Islet of Langerhans (tissue), 1 donor: ENCODE results near the gene PRKCQ.
"Not testable (repeated sequence)": the region's sequence is repeated elsewhere in the genome, so short reads cannot be mapped to it uniquely, and the experiment has no call there.

ENCODE experiments used
- FAIRE-seq: peaks from one replicate; lab custom pipeline; 2011; peaks lifted over from hg19 to GRCh38; lab: Jason Lieb, UNC

The PRKCQ gene

GRCh38 chr10:6383096-6383812 is 196.8 kb downstream of the PRKCQ start:
- no peak for FAIRE-seq

GRCh38 chr10:6382081-6382480 is 198.0 kb downstream of the PRKCQ start:
- no peak for FAIRE-seq

GRCh38 chr10:6380478-6380877 is 199.6 kb downstream of the PRKCQ start:
- FAIRE-seq = not testable (repeated sequence)

- FAIRE-seq = no peak
Observed at GRCh38 chr10:6379015-6379776, 200.9 kb downstream of the PRKCQ start.
